PC-3 (cell line): Measurements from ENCODE around the gene CCDC126. TPM values are rescaled to one million over a fixed set of nuclear protein-coding genes. Genes with fewer than 3 reads are reported as not detected.

ENCODE experiments used
- ATAC-seq: fragments of 200-7000 bp; cut with Tn5 transposase; 2 replicates; pipeline ENCODE4 v1.9.1; 2020; ENCODE audit warnings: mild to moderate bottlenecking, moderate library complexity
- Bru-seq: library from RNA; stranded (reverse); fragments of 400-500 nt; gene quantifications from one replicate; lab custom pipeline; 2021; lab: Mats Ljungman, UMichigan
- BruChase-seq, 2 experiments: library from RNA; stranded (reverse); fragments of 400-500 nt; gene quantifications; one replicate each; lab custom pipeline; 2021; lab: Mats Ljungman, UMichigan
- BruUV-seq: library from RNA; stranded (reverse); fragments of 400-500 nt; replicated peaks from 2 replicates; lab custom pipeline; 2021; lab: Mats Ljungman, UMichigan
- CTCF ChIA-PET: fragments of 300-600 bp; sonication (Branson Sonifier 250); formaldehyde crosslinking; loops from one replicate; lab custom pipeline; 2022; ENCODE audit warnings: antibody characterized with exemption; lab: Charles Lee
- POLR2A ChIA-PET: fragments of 300-600 bp; sonication (Branson Sonifier 250); formaldehyde crosslinking; loops from one replicate; lab custom pipeline; 2022; ENCODE audit warnings: antibody characterized with exemption; ENCODE audit not compliant: unreplicated experiment; lab: Charles Lee
- DNase-seq: peaks from one replicate; pipeline ENCODE4 v3.0.0-alpha.2; 2015
- H2AFZ ChIP-seq: fragments of 300-600 bp; sonication (generic); 2 replicates; pipeline ENCODE4 v1.6.0; 2016; ENCODE audit warnings: antibody characterized with exemption, low read length
- H3F3A ChIP-seq: fragments of 300-600 bp; sonication (generic); one replicate; pipeline ENCODE4 v1.6.0; 2017; ENCODE audit warnings: antibody characterized with exemption, low read length, control low read depth, mild to moderate bottlenecking; ENCODE audit not compliant: unreplicated experiment
- H3K27ac ChIP-seq: fragments of 300-600 bp; sonication (generic); 2 replicates; pipeline ENCODE4 v1.5.1; 2016; ENCODE audit warnings: mild to moderate bottlenecking, low read length
- H3K27me3 ChIP-seq: fragments of 300-600 bp; sonication (generic); 2 replicates; pipeline ENCODE4 v1.6.1; 2016; ENCODE audit warnings: low read length, mixed read lengths
- H3K36me3 ChIP-seq: fragments of 300-600 bp; sonication (generic); 2 replicates; pipeline ENCODE4 v1.6.1; 2016; ENCODE audit warnings: low read depth, mixed run types, low read length, mixed read lengths
- H3K4me1 ChIP-seq: fragments of 300-600 bp; sonication (generic); 2 replicates; pipeline ENCODE4 v1.5.1; 2016; ENCODE audit warnings: low read length; ENCODE audit not compliant: insufficient read depth
- H3K4me2 ChIP-seq: fragments of 300-600 bp; sonication (generic); 2 replicates; pipeline ENCODE4 v1.6.0; 2016; ENCODE audit warnings: low read length
- H3K4me3 ChIP-seq: fragments of 300-600 bp; sonication (generic); 2 replicates; pipeline ENCODE4 v1.5.1; 2016; ENCODE audit warnings: mild to moderate bottlenecking, low read length, mixed read lengths
- H3K79me2 ChIP-seq: fragments of 300-600 bp; sonication (generic); 2 replicates; pipeline ENCODE4 v1.6.1; 2017; ENCODE audit warnings: low read length, mixed read lengths
- H3K9ac ChIP-seq: fragments of 300-600 bp; sonication (generic); 2 replicates; pipeline ENCODE4 v1.6.0; 2016; ENCODE audit warnings: mild to moderate bottlenecking, low read length
- H3K9me2 ChIP-seq: fragments of 300-600 bp; sonication (generic); replicated peaks from 2 replicates; pipeline ENCODE4 v1.6.1; 2016; ENCODE audit warnings: mixed run types, low read length, mixed read lengths
- H3K9me3 ChIP-seq: fragments of 300-600 bp; sonication (generic); 2 replicates; pipeline ENCODE4 v1.6.1; 2016; ENCODE audit warnings: low read length, mixed read lengths
- H4K20me1 ChIP-seq: fragments of 300-600 bp; sonication (generic); 2 replicates; pipeline ENCODE4 v1.6.1; 2016; ENCODE audit warnings: low read length, mixed read lengths
- CTCF ChIP-seq: fragments of 300-600 bp; sonication (generic); conservative IDR thresholded peaks from 2 replicates; pipeline ENCODE4 v1.5.1; 2017; ENCODE audit warnings: antibody characterized with exemption, low read depth, mild to moderate bottlenecking, low read length
- EZH2 ChIP-seq: fragments of 300-600 bp; sonication (generic); IDR thresholded peaks from one replicate; pipeline ENCODE4 v1.6.1; 2017; ENCODE audit warnings: antibody characterized with exemption, mild to moderate bottlenecking, low read length; ENCODE audit not compliant: unreplicated experiment
- EZH2phosphoT487 ChIP-seq: fragments of 300-600 bp; sonication (generic); IDR thresholded peaks from 2 replicates; pipeline ENCODE4 v1.6.1; 2018; ENCODE audit warnings: mild to moderate bottlenecking, antibody characterized with exemption, low read length, borderline replicate concordance
- intact Hi-C: fragments of 100-400 bp; cut with micrococcal nuclease; formaldehyde crosslinking; loops from 2 replicates; pipeline ENCODE4 v1.9.0; 2023
- long read RNA-seq: library from polyadenylated mRNA; unstranded; transcript quantifications from one replicate; pipeline ENCODE4 v2.0.0, GENCODE V29; 2021; ENCODE audit not compliant: unreplicated experiment
- total RNA-seq: library from RNA; depleted of rRNA; stranded (reverse); fragments of >200 nt; gene quantifications from 2 replicates; pipeline ENCODE4 v1.2.3, GENCODE V29; 2014; rRNA removed

Gene CCDC126
- total RNA-seq (3.2 and 5.6 TPM in 2 replicates), Bru-seq, nascent RNA (percentile 51 among the genes with signal in this experiment), BruChase-seq, experiment 1, labeled RNA remaining after a 6-hour chase (percentile 57 among the genes with signal in this experiment), BruChase-seq, experiment 2, labeled RNA remaining after a 2-hour chase (percentile 52 among the genes with signal in this experiment)
- long read RNA-seq, transcript CCDC126-201 (4 exons, 2,473 nt): major isoform, 12 of 36 reads
- long read RNA-seq, transcript CCDC126-204 (5 exons, 847 nt): minor isoform, 5 of 36 reads
- long read RNA-seq, transcript CCDC126-202 (3 exons, 2,324 nt): minor isoform, 5 of 36 reads
- long read RNA-seq, partial matches to known transcripts: 3 of 36 reads
- long read RNA-seq, other reads (novel, unspliced or antisense): 10 of 36 reads

GRCh38 chr7:23597094-23598091 lies at the start of gene CCDC126:
TSS of gene CCDC126 (plus strand) at chr7:23597382. CDS start at chr7:23611316, 13,934 bp downstream.
- 0 out of 2 replicates have a peak, but pooled peaks cover 10% of the 10 kb centered on the region for H3K79me2 ChIP-seq
- peak within 1 kb of the TSS; percentile 37; the same call in 1 of the 2 replicates for H3K27ac ChIP-seq
- ChIA-PET CTCF (interaction anchor here (0.6 kb wide), 1 partner anchor 283 kb away, joined by 3 read pairs; no protein-coding TSS in a partner anchor), POLR2A (interaction anchor here (0.5 to 1.3 kb wide), 5 partner anchors 30 to 1650 kb away, joined by 3 to 4 read pairs (median 4); no protein-coding TSS in a partner anchor)
- no peaks in the 10 kb centered on the region for H3K9me2 ChIP-seq
- H2AFZ ChIP-seq: peak within 1 kb of the TSS; percentile 88
- intact Hi-C loops: loop anchor here (1.0 kb wide), 2 partner anchors 83 to 115 kb away; partner anchors contain the start of gene FAM221A
- H3K36me3 ChIP-seq: no peaks in the 10 kb centered on the region
- no peaks in the 10 kb centered on the region for H3K9me3 ChIP-seq
- TF ChIP-seq EZH2 (no peak), EZH2phosphoT487 (no peak), CTCF (no peak)
- peak within 1 kb of the TSS; percentile 48 for H3K9ac ChIP-seq
- H3K27me3 ChIP-seq: no peaks in the 10 kb centered on the region
- no peaks in the 10 kb centered on the region for H3F3A ChIP-seq
- H3K4me1 ChIP-seq: peaks cover 24% of the 10 kb centered on the region
- no TSS peak for BruUV-seq
- peak within 1 kb of the TSS; percentile 90 for H3K4me2 ChIP-seq
- peak within 1 kb of the TSS; percentile 75 for H3K4me3 ChIP-seq
- no peaks in the 10 kb centered on the region for H4K20me1 ChIP-seq
- peak; percentile 91 for DNase-seq
- ATAC-seq: peak; percentile 93

GRCh38 chr7:23547662-23548061 lies 49.5 kb upstream of the CCDC126 start:
- Histone ChIP-seq H3K79me2 (no peaks in the 10 kb centered on the region), H3K4me1 (no peaks in the 10 kb centered on the region), H3K27ac (no peak overlapping the region), H3K27me3 (no peaks in the 10 kb centered on the region), H3K4me3 (no peak overlapping the region), H3K9me2 (no peaks in the 10 kb centered on the region), H2AFZ (0 out of 2 replicates have a peak overlapping the region, but pooled peaks have one; percentile 18), H3K36me3 (no peaks in the 10 kb centered on the region), H3K9ac (no peak overlapping the region), H3K9me3 (no peaks in the 10 kb centered on the region), H3F3A (no peaks in the 10 kb centered on the region), H4K20me1 (no peaks in the 10 kb centered on the region), H3K4me2 (no peak overlapping the region)
- ATAC-seq (no peak), DNase-seq (no peak)
- intact Hi-C loops: loop anchor here (1.0 kb wide), 1 partner anchor 165 kb away; no protein-coding TSS in a partner anchor
- TF ChIP-seq EZH2phosphoT487 (no peak), EZH2 (no peak), CTCF (no peak)
- no TSS peak for BruUV-seq
- ChIA-PET CTCF (interaction anchor here (0.6 to 2.2 kb wide), 5 partner anchors 15 to 275 kb away, joined by 3 to 20 read pairs (median 4); no protein-coding TSS in a partner anchor), POLR2A (no interaction called here)
